ENCODE measurements around the gene MAPK12. TPM values are rescaled to one million over a fixed set of nuclear protein-coding genes. Genes with fewer than 3 reads are reported as not detected.

Gene MAPK12
- total and polyA plus RNA-seq, 7 donors: 57.4 to 178 (median 131) TPM

- Histone ChIP-seq H3K36me3 (ENCODE audit: insufficient read depth in 1 of 2, low read depth in 1 of 2) (peaks cover 16 to 92% of the 10 kb centered on the region in 2 donors), H3K4me3 (no peak overlapping the region), H3K27ac (no peak overlapping the region), H3K9me3 (no peaks in the 10 kb centered on the region), H3K4me1 (no peaks in the 10 kb centered on the region), H3K27me3 (ENCODE audit: insufficient read depth in 3 of 3, low read length in 2 of 3) (no peaks in the 10 kb centered on the region)
- 89 to 92% (median 90%) methylated on average over 55 to 57 of the region's 57 CpGs for WGBS, 3 donors
- ATAC-seq (no peak), DNase-seq (peak in 1 of 2 donors; percentile 54)
- TF ChIP-seq, protein P1, sequence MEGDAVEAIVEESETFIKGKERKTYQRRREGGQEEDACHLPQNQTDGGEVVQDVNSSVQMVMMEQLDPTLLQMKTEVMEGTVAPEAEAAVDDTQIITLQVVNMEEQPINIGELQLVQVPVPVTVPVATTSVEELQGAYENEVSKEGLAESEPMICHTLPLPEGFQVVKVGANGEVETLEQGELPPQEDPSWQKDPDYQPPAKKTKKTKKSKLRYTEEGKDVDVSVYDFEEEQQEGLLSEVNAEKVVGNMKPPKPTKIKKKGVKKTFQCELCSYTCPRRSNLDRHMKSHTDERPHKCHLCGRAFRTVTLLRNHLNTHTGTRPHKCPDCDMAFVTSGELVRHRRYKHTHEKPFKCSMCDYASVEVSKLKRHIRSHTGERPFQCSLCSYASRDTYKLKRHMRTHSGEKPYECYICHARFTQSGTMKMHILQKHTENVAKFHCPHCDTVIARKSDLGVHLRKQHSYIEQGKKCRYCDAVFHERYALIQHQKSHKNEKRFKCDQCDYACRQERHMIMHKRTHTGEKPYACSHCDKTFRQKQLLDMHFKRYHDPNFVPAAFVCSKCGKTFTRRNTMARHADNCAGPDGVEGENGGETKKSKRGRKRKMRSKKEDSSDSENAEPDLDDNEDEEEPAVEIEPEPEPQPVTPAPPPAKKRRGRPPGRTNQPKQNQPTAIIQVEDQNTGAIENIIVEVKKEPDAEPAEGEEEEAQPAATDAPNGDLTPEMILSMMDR (IDR thresholded peaks at IDR 0.05): no peak
- intact Hi-C loops (cut with DNase I): no loop called here
Observed at GRCh38 chr22:50216684-50217520, 44.6 kb downstream of the MAPK12 start.

- H3K4me3 ChIP-seq: no peak overlapping the region
- peaks cover 16 to 92% of the 10 kb centered on the region in 2 donors for H3K36me3 ChIP-seq (ENCODE audit: insufficient read depth in 1 of 2, low read depth in 1 of 2)
- no peak overlapping the region for H3K27ac ChIP-seq
- WGBS, 3 donors: 84 to 86% (median 85%) methylated on average over 15 of the region's 15 CpGs
- no peak for ATAC-seq
- TF ChIP-seq, protein P1 (IDR thresholded peaks at IDR 0.05): no peak
- H3K4me1 ChIP-seq: no peaks in the 10 kb centered on the region
- H3K9me3 ChIP-seq: no peaks in the 10 kb centered on the region
- DNase-seq: no peak
- intact Hi-C loops (cut with DNase I): no loop called here
- no peaks in the 10 kb centered on the region for H3K27me3 ChIP-seq (ENCODE audit: insufficient read depth in 3 of 3, low read length in 2 of 3)
Observed at GRCh38 chr22:50216055-50216683, 45.3 kb downstream of the MAPK12 start.

GRCh38 chr22:50215297-50216054, 46.0 kb downstream of the MAPK12 start:
- intact Hi-C loops (cut with DNase I): no loop called here
- ATAC-seq: no peak
- Histone ChIP-seq H3K36me3 (ENCODE audit: insufficient read depth in 1 of 2, low read depth in 1 of 2) (peaks cover 15 to 92% of the 10 kb centered on the region in 2 donors), H3K27me3 (ENCODE audit: insufficient read depth in 3 of 3, low read length in 2 of 3) (no peaks in the 10 kb centered on the region), H3K4me3 (no peak overlapping the region), H3K4me1 (no peaks in the 10 kb centered on the region), H3K27ac (no peak overlapping the region), H3K9me3 (no peaks in the 10 kb centered on the region)
- TF ChIP-seq, protein P1 (IDR thresholded peaks at IDR 0.05): no peak
- peak in 1 of 2 donors; percentile 56 for DNase-seq
- 62 to 75% (median 65%) methylated on average over 13 to 17 of the region's 17 CpGs for WGBS, 3 donors

DNA sequence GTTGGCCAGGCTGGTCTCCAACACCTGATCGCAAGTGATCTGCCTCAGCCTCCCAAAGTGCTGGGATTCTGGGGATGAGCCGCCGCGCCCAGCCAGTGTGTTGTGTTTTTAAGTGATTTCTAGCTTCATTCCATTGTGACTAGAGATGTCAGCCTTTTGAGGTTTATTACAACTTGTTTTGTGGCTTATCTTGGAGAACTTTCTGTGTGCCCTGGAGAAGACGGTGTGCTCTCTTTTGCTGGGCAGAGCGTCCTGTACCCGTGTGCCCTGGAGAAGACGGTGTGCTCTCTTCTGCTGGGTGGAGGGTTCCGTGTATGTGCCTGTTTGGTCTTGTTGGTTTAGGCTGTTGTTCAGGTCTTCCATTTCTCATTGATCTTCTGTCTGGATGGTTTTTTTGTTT, 48.2 kb downstream of the MAPK12 start:
- H3K9me3 ChIP-seq: no peaks in the 10 kb centered on the region
- no peak overlapping the region for H3K4me3 ChIP-seq
- ATAC-seq: no peak
- TF ChIP-seq, protein P1 (IDR thresholded peaks at IDR 0.05): no peak
- H3K27ac ChIP-seq: no peak overlapping the region
- 95 to 98% (median 95%) methylated on average over 9 of the region's 9 CpGs for WGBS, 3 donors
- peaks cover 10 to 91% of the 10 kb centered on the region in 2 donors for H3K36me3 ChIP-seq (ENCODE audit: insufficient read depth in 1 of 2, low read depth in 1 of 2)
- H3K27me3 ChIP-seq (ENCODE audit: insufficient read depth in 3 of 3, low read length in 2 of 3): no peaks in the 10 kb centered on the region
- H3K4me1 ChIP-seq: no peaks in the 10 kb centered on the region
- no peak for DNase-seq
- intact Hi-C loops (cut with DNase I): no loop called here

Data from psoas muscle (tissue), 8 donors.